HEK293 (cell line): Measurements from ENCODE around the gene BLACAT1.

Experiments
- KLF1 ChIP-seq: fragments of 450-650 bp; formaldehyde crosslinking; IDR thresholded peaks from 2 replicates; pipeline ENCODE4 v1.5.1; 2016; ENCODE audit warnings: missing biosample characterization, missing genetic modification characterization
- KLF10 ChIP-seq: fragments of 450-650 bp; IDR thresholded peaks from 2 replicates; pipeline ENCODE4 v1.5.1; 2018; ENCODE audit warnings: missing biosample characterization, mild to moderate bottlenecking, missing genetic modification characterization
- KLF8 ChIP-seq: fragments of 450-650 bp; formaldehyde crosslinking; IDR thresholded peaks from 2 replicates; pipeline ENCODE4 v1.5.1; 2016; ENCODE audit warnings: missing biosample characterization, missing genetic modification characterization
- PRDM1 ChIP-seq: fragments of 450-650 bp; formaldehyde crosslinking; IDR thresholded peaks from 2 replicates; pipeline ENCODE4; 2016; ENCODE audit warnings: missing biosample characterization, missing genetic modification characterization
- PRDM2 ChIP-seq: fragments of 450-650 bp; formaldehyde crosslinking; IDR thresholded peaks from 2 replicates; pipeline ENCODE4 v1.5.1; 2016; ENCODE audit warnings: missing biosample characterization, missing genetic modification characterization, borderline replicate concordance
- SALL2 ChIP-seq: fragments of 450-650 bp; formaldehyde crosslinking; IDR thresholded peaks from 2 replicates; pipeline ENCODE4 v1.5.0; 2017; ENCODE audit warnings: missing biosample characterization, mild to moderate bottlenecking, missing genetic modification characterization, borderline replicate concordance
- SP7 ChIP-seq: fragments of 450-650 bp; formaldehyde crosslinking; IDR thresholded peaks from 2 replicates; pipeline ENCODE4 v1.5.1; 2016; ENCODE audit warnings: missing biosample characterization, missing genetic modification characterization
- ZBTB10 ChIP-seq: fragments of 450-650 bp; formaldehyde crosslinking; IDR thresholded peaks from 2 replicates; pipeline ENCODE4 v1.5.1; 2016; ENCODE audit warnings: missing biosample characterization, missing genetic modification characterization
- ZBTB20 ChIP-seq: fragments of 450-650 bp; formaldehyde crosslinking; IDR thresholded peaks from 2 replicates; pipeline ENCODE4 v1.5.1; 2016; ENCODE audit warnings: missing biosample characterization, missing genetic modification characterization
- ZEB2 ChIP-seq: fragments of 450-650 bp; formaldehyde crosslinking; IDR thresholded peaks from 2 replicates; pipeline ENCODE4 v1.5.1; 2016; ENCODE audit warnings: missing biosample characterization, missing genetic modification characterization
- ZFP41 ChIP-seq: fragments of 450-650 bp; formaldehyde crosslinking; IDR thresholded peaks from 2 replicates; pipeline ENCODE4 v1.5.1; 2016; ENCODE audit warnings: missing biosample characterization, missing genetic modification characterization, borderline replicate concordance
- ZNF184 ChIP-seq: fragments of 450-650 bp; IDR thresholded peaks from 2 replicates; pipeline ENCODE4 v1.5.1; 2018; ENCODE audit warnings: missing biosample characterization, mild to moderate bottlenecking, missing genetic modification characterization
- ZNF2 ChIP-seq: fragments of 450-650 bp; formaldehyde crosslinking; IDR thresholded peaks from 2 replicates; pipeline ENCODE4 v1.5.1; 2016; ENCODE audit warnings: missing biosample characterization, missing genetic modification characterization
- ZNF202 ChIP-seq: fragments of 450-650 bp; formaldehyde crosslinking; IDR thresholded peaks from 2 replicates; pipeline ENCODE4 v1.5.1; 2016; ENCODE audit warnings: missing biosample characterization, missing genetic modification characterization, borderline replicate concordance
- ZNF211 ChIP-seq: fragments of 450-650 bp; formaldehyde crosslinking; IDR thresholded peaks from 2 replicates; pipeline ENCODE4 v1.5.1; 2016; ENCODE audit warnings: low read depth, missing biosample characterization, missing genetic modification characterization
- ZNF221 ChIP-seq: fragments of 450-650 bp; formaldehyde crosslinking; IDR thresholded peaks from 2 replicates; pipeline ENCODE4 v1.5.1; 2017; ENCODE audit warnings: missing biosample characterization, missing genetic modification characterization, borderline replicate concordance
- ZNF324 ChIP-seq: fragments of 450-650 bp; formaldehyde crosslinking; IDR thresholded peaks from 2 replicates; pipeline ENCODE4 v1.5.1; 2016; ENCODE audit warnings: missing biosample characterization, missing genetic modification characterization
- ZNF366 ChIP-seq: fragments of 450-650 bp; formaldehyde crosslinking; conservative IDR thresholded peaks from 2 replicates; pipeline ENCODE4 v1.5.1; 2016; ENCODE audit warnings: missing biosample characterization, missing genetic modification characterization
- ZNF426 ChIP-seq: fragments of 450-650 bp; formaldehyde crosslinking; IDR thresholded peaks from 2 replicates; pipeline ENCODE4 v1.5.1; 2017; ENCODE audit warnings: missing biosample characterization, missing genetic modification characterization, mild to moderate bottlenecking, inconsistent platforms, moderate library complexity
- ZNF571 ChIP-seq: fragments of 450-650 bp; formaldehyde crosslinking; IDR thresholded peaks from 2 replicates; pipeline ENCODE4 v1.5.0; 2017; ENCODE audit warnings: missing biosample characterization, missing genetic modification characterization
- ZNF610 ChIP-seq: fragments of 450-650 bp; formaldehyde crosslinking; IDR thresholded peaks from 2 replicates; pipeline ENCODE4 v1.5.1; 2016; ENCODE audit warnings: missing biosample characterization, missing genetic modification characterization, borderline replicate concordance
- ZNF629 ChIP-seq: fragments of 450-650 bp; formaldehyde crosslinking; IDR thresholded peaks from 2 replicates; pipeline ENCODE4 v1.5.1; 2017; ENCODE audit warnings: missing biosample characterization, missing genetic modification characterization
- ZNF768 ChIP-seq: fragments of 450-650 bp; formaldehyde crosslinking; IDR thresholded peaks from 2 replicates; pipeline ENCODE4 v1.5.1; 2018; ENCODE audit warnings: missing biosample characterization, mild to moderate bottlenecking, missing genetic modification characterization
- ZNF776 ChIP-seq: fragments of 450-650 bp; formaldehyde crosslinking; IDR thresholded peaks from 2 replicates; pipeline ENCODE4 v1.5.0; 2017; ENCODE audit warnings: missing biosample characterization, missing genetic modification characterization, borderline replicate concordance
- ZNF777 ChIP-seq: fragments of 450-650 bp; formaldehyde crosslinking; IDR thresholded peaks from 2 replicates; pipeline ENCODE4 v1.5.1; 2017; ENCODE audit warnings: missing biosample characterization, missing genetic modification characterization, borderline replicate concordance
- ZNF785 ChIP-seq: fragments of 450-650 bp; formaldehyde crosslinking; IDR thresholded peaks from 2 replicates; pipeline ENCODE4 v1.5.1; 2016; ENCODE audit warnings: missing biosample characterization, missing genetic modification characterization
- ZSCAN16 ChIP-seq: fragments of 450-650 bp; formaldehyde crosslinking; IDR thresholded peaks from 2 replicates; pipeline ENCODE4 v1.5.1; 2016; ENCODE audit warnings: missing biosample characterization, missing genetic modification characterization
- ZSCAN30 ChIP-seq: fragments of 450-650 bp; IDR thresholded peaks from 2 replicates; pipeline ENCODE4 v1.5.1; 2018; ENCODE audit warnings: missing biosample characterization, mild to moderate bottlenecking, missing genetic modification characterization, moderate library complexity
- TF ChIP-seq, protein P1 (sequence below): fragments of 450-650 bp; formaldehyde crosslinking; IDR thresholded peaks from 2 replicates; pipeline ENCODE4; 2016; ENCODE audit warnings: missing biosample characterization, missing genetic modification characterization

BLACAT1 gene

DNA sequence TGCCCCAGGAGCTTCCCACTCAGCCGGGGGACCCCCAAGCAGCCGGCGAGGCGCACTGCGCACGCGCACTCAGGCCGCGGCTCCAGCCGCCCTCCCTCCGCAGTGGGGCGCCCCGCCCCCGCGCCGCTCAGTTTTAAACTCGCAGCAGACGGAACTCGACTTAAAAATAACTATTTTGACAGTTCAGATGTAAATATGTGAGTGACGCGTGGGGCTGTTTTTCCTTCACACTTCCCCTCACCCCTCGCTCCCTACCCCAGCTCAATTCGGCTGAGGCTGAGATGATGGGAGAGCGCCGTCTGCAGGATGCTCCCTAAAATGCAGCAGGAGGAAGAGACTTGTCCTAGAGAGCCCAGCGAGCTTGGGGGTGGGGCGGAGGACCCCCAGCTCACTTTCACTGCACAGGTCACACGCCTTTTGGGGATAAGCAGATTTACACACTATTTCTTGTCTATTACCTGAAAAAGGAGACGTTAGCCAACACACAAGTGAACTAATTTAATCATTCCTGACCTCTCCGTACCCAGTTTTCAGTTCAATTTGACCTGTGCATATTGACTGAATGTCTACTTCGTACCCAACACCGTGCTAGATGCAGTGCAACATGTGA, 25.0 kb downstream of the BLACAT1 start (continued):
- no peak for TF ChIP-seq KLF8 (tag by site-specific recombination)
- TF ChIP-seq ZNF777 = no peak
- no peak for TF ChIP-seq ZBTB20
- TF ChIP-seq ZNF768 (tag by site-specific recombination) = no peak
- no peak for TF ChIP-seq ZNF184 (tag by site-specific recombination)
- TF ChIP-seq ZNF629 (tag by site-specific recombination) = peak; percentile 51; the same call in 1 of the 2 replicates
- TF ChIP-seq ZEB2 (tag by site-specific recombination) = no peak
- no peak for TF ChIP-seq ZNF571 (tag by site-specific recombination)
- TF ChIP-seq ZNF211 (tag by site-specific recombination) = no peak
- no peak for TF ChIP-seq ZNF221 (tag by site-specific recombination)
- 0 out of 2 replicates have a peak, but pooled peaks have one; percentile 35 for TF ChIP-seq ZNF2 (tag by site-specific recombination)
- TF ChIP-seq SALL2 (tag by site-specific recombination) = no peak
- peak; percentile 27; the same call in 1 of the 2 replicates for TF ChIP-seq SP7 (tag by site-specific recombination)
- TF ChIP-seq PRDM2 (tag by site-specific recombination) = no peak
- TF ChIP-seq, protein P1, sequence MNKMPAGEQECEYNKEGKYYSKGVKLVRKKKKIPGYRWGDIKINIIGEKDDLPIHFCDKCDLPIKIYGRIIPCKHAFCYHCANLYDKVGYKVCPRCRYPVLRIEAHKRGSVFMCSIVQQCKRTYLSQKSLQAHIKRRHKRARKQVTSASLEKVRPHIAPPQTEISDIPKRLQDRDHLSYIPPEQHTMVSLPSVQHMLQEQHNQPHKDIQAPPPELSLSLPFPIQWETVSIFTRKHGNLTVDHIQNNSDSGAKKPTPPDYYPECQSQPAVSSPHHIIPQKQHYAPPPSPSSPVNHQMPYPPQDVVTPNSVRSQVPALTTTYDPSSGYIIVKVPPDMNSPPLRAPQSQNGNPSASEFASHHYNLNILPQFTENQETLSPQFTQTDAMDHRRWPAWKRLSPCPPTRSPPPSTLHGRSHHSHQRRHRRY (tag by site-specific recombination) = no peak
- no peak for TF ChIP-seq ZNF785 (tag by site-specific recombination)
- no peak for TF ChIP-seq ZNF426 (tag by site-specific recombination)
- no peak; the same call in 1 of the 2 replicates for TF ChIP-seq ZNF610 (tag by site-specific recombination)
- TF ChIP-seq PRDM1 (tag by site-specific recombination) = 0 out of 2 replicates have a peak, but pooled peaks have one; percentile 40
- TF ChIP-seq ZNF776 (tag by site-specific recombination) = no peak
- TF ChIP-seq ZFP41 = no peak
- TF ChIP-seq ZNF202 (tag by site-specific recombination) = no peak
- TF ChIP-seq ZSCAN30 = peak; percentile 63; the same call in 1 of the 2 replicates
- TF ChIP-seq KLF10 (tag by site-specific recombination) = no peak
- TF ChIP-seq ZSCAN16 (tag by site-specific recombination) = no peak
- TF ChIP-seq KLF1 (tag by site-specific recombination) = no peak
- no peak for TF ChIP-seq ZBTB10 (tag by site-specific recombination)
- peak; percentile 45; the same call in 1 of the 2 replicates for TF ChIP-seq ZNF366 (tag by site-specific recombination)
- 0 out of 2 replicates have a peak, but pooled peaks have one; percentile 22 for TF ChIP-seq ZNF324
